ENCODE results near the gene EXOC3L1.

Gene EXOC3L1

DNA sequence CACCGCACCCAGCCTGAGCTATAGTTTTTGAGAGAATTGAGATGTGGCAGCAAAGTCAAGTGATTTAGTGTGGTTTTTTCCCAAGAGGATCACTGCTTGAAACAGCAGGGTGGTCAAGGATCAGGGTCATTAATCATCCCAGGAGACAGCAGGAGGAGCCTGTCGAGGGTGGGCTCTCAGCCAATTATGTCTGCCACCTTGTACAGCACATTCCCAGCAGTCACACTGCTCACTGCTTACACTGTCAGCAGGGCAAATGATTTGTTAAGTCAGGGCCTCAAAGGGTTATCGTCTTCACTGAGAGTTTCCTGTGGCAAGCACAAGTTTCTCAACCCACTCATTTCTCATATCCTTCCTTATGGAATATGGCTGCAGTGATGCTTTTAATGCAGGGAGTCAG lies 52.3 kb downstream of the EXOC3L1 start:
- Histone ChIP-seq H3K36me3 (ENCODE audit: control insufficient read depth, insufficient read depth, low read length) (peaks cover 83% of the 10 kb centered on the region), H3K27me3 (ENCODE audit: control insufficient read depth, insufficient read depth, low read length) (no peaks in the 10 kb centered on the region)

More for the DNA sequence above, 52.3 kb downstream of the EXOC3L1 start:
- Histone ChIP-seq H3K9me3 (ENCODE audit: control insufficient read depth, insufficient read depth, low read length) (no peaks in the 10 kb centered on the region), H3K9ac (ENCODE audit: low read depth, low read length) (no peak overlapping the region), H3K4me1 (ENCODE audit: control insufficient read depth, insufficient read depth, low read length) (no peaks in the 10 kb centered on the region), H3K4me3 (ENCODE audit: low read depth, low read length) (no peak overlapping the region), H3K27ac (ENCODE audit: low read depth, low read length) (no peak overlapping the region)
